ENCODE results near the gene IL31. TPM values are rescaled to one million over a fixed set of nuclear protein-coding genes. Genes with fewer than 3 reads are reported as not detected.

IL31 gene
- total RNA-seq, 1 donor from 2014 or later = not detected

GRCh38 chr12:122162976-122163375 is 11.0 kb downstream of the IL31 start:
- TF ChIP-seq CTCF (IDR thresholded peaks at IDR 0.05; ENCODE audit: insufficient read depth, low read length, poor library complexity, severe bottlenecking) = no peak
- H3K4me3 ChIP-seq (ENCODE audit: low read depth, low read length) = no peak overlapping the region
- H3K27me3 ChIP-seq (ENCODE audit: control insufficient read depth, insufficient read depth, low read length) = no peaks in the 10 kb centered on the region
- H3K36me3 ChIP-seq (ENCODE audit: control insufficient read depth, insufficient read depth, low read length) = no peaks in the 10 kb centered on the region
- DNase-seq (ENCODE audit: low read depth) = no peak

DNA sequence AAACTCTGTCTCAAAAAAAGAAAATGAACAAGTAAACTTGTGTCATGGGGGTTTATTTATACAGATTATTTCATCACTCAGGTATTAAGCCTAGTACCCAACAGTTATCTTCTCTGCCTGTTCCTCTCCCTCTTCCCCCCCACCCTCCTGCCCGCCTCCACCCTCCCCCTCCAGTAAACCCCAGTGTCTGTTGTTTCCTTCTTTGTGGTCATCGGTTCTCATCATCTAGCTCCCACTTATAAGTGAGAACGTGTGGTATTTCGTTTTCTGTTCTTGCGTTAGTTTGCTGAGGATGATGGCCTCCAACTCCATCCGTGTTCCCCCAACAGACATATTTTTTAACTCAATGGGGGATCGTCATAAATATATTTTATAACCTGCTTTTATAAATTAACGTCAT is 12.3 kb downstream of the IL31 start:
- H3K4me3 ChIP-seq (ENCODE audit: low read depth, low read length) = no peak overlapping the region
- H3K27me3 ChIP-seq (ENCODE audit: control insufficient read depth, insufficient read depth, low read length) = no peaks in the 10 kb centered on the region
- no peak for DNase-seq (ENCODE audit: low read depth)
- H3K36me3 ChIP-seq (ENCODE audit: control insufficient read depth, insufficient read depth, low read length) = no peaks in the 10 kb centered on the region
- no peak for TF ChIP-seq CTCF (IDR thresholded peaks at IDR 0.05; ENCODE audit: insufficient read depth, low read length, poor library complexity, severe bottlenecking)

DNA sequence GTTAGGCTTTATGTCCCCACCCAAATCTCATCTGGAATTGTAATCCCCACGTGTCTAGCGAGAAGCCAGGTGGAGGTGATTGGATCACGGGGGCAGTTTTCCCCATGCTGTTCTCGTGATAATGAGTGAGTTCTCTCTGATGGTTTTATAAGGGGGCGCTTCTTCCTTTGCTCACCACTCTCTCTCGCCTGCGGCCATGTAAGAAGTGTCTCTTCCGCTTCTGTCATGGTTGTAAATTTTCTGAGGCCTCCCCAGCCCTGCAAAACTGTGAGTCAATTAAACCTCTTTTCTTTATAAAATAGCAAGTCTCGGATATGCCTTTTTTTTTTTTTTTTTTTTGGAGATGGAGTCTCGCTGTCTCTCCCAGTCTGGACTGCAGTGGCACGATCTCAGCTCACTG is 13.3 kb downstream of the IL31 start:
- Histone ChIP-seq H3K36me3 (ENCODE audit: control insufficient read depth, insufficient read depth, low read length) (no peaks in the 10 kb centered on the region), H3K4me3 (ENCODE audit: low read depth, low read length) (no peak overlapping the region), H3K27me3 (ENCODE audit: control insufficient read depth, insufficient read depth, low read length) (no peaks in the 10 kb centered on the region)
- no peak for DNase-seq (ENCODE audit: low read depth)
- TF ChIP-seq CTCF (IDR thresholded peaks at IDR 0.05; ENCODE audit: insufficient read depth, low read length, poor library complexity, severe bottlenecking) = no peak

- no peak for TF ChIP-seq CTCF (IDR thresholded peaks at IDR 0.05; ENCODE audit: insufficient read depth, low read length, poor library complexity, severe bottlenecking)
- Histone ChIP-seq H3K4me3 (ENCODE audit: low read depth, low read length) (no peak overlapping the region), H3K27me3 (ENCODE audit: control insufficient read depth, insufficient read depth, low read length) (no peaks in the 10 kb centered on the region), H3K36me3 (ENCODE audit: control insufficient read depth, insufficient read depth, low read length) (no peaks in the 10 kb centered on the region)
- no peak for DNase-seq (ENCODE audit: low read depth)
These were observed 14.1 kb downstream of the IL31 start for GRCh38 chr12:122159882-122160281.

DNA sequence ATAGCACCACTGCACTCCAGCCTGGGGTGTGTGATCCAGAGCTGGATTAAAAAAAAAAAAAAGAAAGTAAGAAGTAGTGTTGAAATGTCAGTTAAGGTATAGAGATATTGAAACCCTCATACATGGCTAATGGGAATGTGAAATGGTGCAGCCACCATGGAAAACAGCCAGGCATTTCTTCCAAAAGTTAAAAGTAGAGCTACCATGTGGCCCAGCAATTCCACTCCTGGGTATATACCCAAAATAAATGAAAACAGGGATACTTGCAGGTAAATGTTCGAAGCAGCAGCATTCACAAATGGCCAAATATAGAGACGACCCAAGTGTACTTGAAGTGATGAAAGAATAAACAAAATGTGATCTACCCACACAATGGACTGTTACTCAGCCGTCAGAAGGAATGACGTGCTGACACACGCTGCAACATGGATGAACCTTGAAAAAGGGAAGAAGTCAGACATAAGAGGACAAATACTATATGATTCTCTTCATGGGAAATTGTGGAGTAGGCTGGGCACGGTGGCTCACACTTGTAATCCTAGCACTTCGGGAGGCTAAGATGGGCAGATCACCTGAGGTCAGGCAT is 15.2 kb downstream of the IL31 start:
- no peak for DNase-seq (ENCODE audit: low read depth)
- H3K4me3 ChIP-seq (ENCODE audit: low read depth, low read length) = no peak overlapping the region
- no peak for TF ChIP-seq CTCF (IDR thresholded peaks at IDR 0.05; ENCODE audit: insufficient read depth, low read length, poor library complexity, severe bottlenecking)
- no peaks in the 10 kb centered on the region for H3K27me3 ChIP-seq (ENCODE audit: control insufficient read depth, insufficient read depth, low read length)
- no peaks in the 10 kb centered on the region for H3K36me3 ChIP-seq (ENCODE audit: control insufficient read depth, insufficient read depth, low read length)

GRCh38 chr12:122155705-122156104 is 18.3 kb downstream of the IL31 start:
- Histone ChIP-seq H3K36me3 (ENCODE audit: control insufficient read depth, insufficient read depth, low read length) (no peaks in the 10 kb centered on the region), H3K27me3 (ENCODE audit: control insufficient read depth, insufficient read depth, low read length) (no peaks in the 10 kb centered on the region), H3K4me3 (ENCODE audit: low read depth, low read length) (no peak overlapping the region)
- TF ChIP-seq CTCF (IDR thresholded peaks at IDR 0.05; ENCODE audit: insufficient read depth, low read length, poor library complexity, severe bottlenecking) = no peak
- DNase-seq (ENCODE audit: low read depth) = no peak

Measured in kidney epithelial cell (primary cell).